HG03469 (cell line): ENCODE measurements around the gene MRPL39.
A peak's percentile ranks its signal among the peaks of the same experiment; 100 is the strongest.

Experiments
- ATAC-seq: cut with Tn5 transposase; IDR thresholded peaks from one replicate; pipeline ENCODE4 v1.9.1; 2021; ENCODE audit warnings: mild to moderate bottlenecking, moderate library complexity, moderate number of reproducible peaks; ENCODE audit not compliant: unreplicated experiment

MRPL39 gene

DNA sequence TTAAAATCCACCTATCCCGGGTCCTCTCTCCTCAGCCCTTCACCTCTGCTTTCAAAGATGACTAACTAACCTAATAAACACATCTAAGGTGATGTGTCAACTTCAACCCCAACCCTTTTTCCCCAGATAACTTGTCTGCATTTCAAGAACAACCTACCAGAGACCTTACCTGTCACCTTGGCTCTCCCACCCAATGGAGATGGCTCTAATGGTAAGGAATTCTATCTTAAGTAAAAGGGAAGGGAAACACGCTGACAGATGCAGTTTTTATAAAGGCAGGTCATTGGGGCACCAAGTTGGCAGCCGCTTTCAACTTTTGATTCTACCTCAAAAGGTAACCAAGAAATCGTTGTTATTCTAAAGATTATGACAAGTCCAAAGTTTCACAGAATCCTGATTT lies 37.6 kb downstream of the MRPL39 start:
- no peak for ATAC-seq

DNA sequence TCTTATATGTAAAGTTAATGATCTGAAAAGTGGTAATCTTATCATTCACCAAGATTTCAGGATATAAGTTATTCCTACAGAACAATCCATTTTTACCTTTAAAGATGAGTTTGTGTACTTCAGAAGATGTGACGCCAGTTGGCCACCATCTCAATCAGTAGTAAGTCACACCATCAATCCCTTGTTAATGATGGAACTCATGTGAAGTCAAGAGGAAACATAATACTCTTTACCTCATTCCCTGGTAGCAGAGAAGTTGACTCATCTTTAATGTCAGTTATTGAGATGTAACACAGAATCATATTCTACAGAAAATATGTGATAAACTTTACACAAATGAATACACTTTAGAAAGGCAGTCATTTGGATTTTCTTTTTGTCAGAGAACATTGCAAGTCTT lies 38.2 kb downstream of the MRPL39 start:
- ATAC-seq, result no peak

DNA sequence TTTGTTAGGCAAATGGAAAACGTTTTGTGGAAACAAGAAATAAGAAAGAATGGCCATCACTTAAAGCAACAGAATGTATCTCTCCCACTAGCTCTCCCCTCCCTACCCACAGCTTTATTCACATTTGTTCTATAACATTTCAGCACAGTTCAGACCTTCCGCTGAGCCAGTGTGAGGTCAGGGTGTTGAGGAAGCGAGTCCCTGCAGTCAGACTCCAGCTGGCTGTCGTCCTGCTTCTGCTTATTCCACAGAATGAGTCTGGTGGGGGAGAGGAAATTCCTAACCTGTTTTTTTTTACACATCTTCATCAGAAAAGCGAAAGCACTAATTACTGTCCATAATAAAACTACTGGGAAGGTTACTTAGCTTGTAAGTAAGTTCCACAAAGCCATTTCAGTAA lies 39.0 kb downstream of the MRPL39 start:
- no peak for ATAC-seq

DNA sequence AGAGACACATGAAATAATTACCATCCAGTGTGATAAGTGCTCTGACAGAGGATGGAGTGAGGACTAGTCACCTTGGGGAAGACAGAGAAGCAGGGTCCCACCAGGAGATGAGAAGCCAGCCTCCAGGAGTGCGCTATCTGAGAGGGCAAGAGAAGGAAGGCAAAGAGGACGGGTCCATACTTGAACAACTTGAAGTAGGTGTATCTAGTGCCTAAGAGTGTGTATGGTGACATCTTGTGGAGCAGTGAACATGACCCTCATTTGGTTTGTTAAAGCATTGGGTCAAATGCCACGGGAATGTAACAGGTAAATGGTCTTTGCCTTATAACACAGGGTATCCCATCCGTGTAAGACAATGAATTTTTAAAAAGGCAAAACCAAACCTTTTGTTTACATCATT lies 39.8 kb downstream of the MRPL39 start:
- no peak for ATAC-seq

DNA sequence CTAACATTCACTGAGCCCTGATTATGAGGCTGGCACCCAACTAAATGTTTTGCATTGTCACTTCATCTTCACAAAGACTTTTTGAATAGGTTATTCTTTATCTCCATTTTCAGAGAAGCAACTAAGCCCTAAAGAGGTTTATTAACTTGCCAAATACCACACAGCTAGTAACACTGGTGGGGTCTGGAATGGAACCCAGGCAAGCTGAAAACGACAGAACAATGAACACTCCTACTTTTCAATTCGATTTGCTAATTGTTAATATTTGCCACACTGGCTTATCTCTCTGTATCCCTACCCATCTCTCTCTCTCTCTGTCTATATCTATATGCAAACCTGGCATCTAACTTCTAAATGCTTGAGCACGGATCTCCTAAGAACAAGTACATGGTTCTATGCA lies 40.6 kb downstream of the MRPL39 start:
- ATAC-seq, result no peak

DNA sequence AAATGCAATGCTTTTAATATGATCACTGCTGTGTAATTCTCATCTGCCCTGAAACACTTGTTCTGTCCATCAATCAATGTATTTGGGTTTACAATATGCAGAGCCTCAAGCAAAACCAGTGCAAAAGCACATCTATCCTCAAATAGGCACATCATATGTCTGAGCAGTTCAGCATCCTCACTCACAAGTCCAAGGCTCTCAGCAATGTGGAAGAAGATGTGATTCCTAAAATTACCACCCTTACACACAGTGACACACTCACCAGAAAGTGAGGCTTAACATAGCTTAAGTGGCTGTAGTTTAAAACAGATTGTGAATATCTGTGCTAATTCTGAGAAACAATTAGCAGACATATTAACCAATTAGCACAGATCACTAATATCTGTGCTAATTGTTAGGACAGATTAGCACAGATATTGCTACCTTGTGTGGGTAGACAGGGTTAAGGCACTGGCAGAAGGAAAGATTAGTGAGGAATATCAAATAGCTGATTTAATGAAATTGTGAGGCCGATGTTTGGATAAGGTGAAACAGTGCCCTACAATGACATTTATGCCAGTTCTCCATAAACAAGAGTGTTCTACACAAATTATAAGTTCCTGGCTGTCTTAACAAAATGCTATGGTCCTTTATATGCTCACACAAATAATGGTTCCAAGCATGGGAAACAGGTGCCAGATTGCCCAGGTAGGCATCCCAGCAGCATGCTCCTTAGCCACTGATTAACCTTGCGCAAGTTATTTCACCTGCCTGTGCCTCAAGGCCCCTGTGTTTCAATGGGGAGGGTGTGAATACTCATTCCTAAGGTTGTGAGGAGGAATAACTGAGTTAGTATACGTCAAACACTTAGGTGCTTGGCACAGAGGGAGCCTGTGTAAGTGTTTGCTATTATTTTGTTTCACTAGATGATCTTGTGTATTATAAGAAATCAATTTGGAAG lies 41.7 kb downstream of the MRPL39 start:
- no peak for ATAC-seq

DNA sequence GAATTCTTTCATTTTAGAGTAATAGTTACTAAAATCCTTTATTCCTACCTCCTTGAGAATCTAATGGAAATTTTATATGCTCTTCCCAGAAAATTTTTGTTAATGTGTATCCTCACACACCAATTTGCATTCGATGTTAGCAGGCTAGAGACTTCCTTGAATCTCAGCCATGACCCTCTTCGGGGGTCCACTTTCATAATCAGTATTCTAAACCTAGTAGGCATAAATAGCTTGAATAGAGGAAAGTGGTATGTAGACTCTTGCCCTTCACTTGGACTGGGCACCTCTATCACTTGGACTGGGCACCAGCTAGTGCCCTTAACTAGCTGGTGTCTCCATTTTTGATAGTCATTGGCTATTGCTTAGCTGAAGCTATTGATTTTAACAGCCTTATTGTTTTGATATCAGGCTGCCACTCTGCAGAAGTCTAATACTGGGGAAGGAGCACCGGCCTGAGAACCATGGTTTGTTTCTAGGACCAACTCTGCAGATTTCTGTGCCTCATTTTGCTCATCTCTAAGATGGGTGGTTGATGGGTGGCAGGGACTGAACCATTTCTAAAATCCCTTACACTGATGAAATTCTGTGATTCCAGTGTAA lies 42.8 kb downstream of the MRPL39 start:
- ATAC-seq, result no peak

DNA sequence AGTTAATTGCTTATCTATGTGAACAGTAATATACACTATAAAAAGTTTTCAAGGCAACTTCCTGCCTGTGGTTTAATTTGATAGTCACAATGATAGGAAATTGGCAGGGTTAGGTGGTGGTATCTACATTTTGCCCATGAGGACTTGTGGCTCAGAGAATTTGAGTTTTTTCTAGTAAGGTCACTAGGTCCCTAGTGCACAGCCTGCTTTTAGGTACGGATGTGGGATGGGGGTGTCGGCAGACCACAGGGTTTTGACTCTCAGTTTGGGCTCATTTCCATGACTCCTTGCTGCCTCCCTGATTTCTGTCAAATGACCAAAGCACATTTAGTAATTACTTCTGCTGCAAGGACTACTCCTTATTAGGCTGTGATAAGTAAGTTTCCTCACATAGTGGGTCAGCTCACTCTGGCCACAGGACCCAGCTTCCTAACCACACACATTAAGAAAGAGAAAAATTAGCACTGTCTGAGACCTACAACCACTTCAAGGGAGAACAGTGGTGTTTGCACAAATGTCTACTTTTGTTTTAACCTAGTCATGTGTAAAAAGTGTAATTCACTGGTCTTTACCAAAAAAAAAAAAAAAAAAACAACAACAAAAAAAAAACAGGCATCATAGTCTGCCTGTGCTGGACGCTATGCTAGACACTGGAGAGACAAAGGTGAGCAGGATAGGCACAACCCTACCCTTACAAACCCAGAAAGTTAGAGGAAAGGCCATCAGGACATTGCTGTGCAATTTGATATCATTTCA lies 43.7 kb downstream of the MRPL39 start:
- ATAC-seq, result no peak

DNA sequence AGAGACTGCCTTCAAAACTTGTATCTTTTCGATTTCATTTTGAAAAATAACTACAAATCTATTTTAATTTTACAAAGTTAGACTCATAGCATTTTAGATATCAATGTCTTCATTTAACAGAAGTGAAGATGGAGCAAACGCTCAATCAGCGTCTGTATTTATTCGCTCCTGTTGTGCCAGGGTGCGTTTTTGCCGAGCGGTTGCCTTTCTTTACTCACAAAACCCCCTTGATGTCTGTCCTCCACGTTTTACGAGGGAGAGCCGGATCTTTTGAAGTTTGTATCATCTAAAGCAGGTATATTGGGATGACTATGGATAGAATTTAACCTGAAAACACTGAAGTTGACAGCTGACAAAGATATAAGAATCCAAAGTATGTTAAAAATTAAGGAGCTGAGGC lies 44.6 kb downstream of the MRPL39 start:
- no peak for ATAC-seq

DNA sequence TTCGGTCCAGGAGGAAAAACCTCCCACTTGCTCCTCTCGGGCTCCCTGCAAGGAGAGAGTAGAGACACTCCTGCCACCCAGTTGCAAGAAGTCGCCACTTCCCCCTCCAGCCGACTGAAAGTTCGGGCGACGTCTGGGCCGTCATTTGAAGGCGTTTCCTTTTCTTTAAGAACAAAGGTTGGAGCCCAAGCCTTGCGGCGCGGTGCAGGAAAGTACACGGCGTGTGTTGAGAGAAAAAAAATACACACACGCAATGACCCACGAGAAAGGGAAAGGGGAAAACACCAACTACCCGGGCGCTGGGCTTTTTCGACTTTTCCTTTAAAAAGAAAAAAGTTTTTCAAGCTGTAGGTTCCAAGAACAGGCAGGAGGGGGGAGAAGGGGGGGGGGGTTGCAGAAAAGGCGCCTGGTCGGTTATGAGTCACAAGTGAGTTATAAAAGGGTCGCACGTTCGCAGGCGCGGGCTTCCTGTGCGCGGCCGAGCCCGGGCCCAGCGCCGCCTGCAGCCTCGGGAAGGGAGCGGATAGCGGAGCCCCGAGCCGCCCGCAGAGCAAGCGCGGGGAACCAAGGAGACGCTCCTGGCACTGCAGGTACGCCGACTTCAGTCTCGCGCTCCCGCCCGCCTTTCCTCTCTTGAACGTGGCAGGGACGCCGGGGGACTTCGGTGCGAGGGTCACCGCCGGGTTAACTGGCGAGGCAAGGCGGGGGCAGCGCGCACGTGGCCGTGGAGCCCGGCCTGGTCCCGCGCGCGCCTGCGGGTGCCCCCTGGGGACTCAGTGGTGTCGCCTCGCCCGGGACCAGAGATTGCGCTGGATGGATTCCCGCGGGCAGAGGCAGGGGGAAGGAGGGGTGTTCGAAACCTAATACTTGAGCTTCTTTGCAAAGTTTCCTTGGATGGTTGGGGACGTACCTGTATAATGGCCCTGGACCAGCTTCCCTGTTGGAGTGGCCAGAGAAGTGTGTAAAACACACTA lies 45.3 kb downstream of the MRPL39 start:
- peak; percentile 25 for ATAC-seq

DNA sequence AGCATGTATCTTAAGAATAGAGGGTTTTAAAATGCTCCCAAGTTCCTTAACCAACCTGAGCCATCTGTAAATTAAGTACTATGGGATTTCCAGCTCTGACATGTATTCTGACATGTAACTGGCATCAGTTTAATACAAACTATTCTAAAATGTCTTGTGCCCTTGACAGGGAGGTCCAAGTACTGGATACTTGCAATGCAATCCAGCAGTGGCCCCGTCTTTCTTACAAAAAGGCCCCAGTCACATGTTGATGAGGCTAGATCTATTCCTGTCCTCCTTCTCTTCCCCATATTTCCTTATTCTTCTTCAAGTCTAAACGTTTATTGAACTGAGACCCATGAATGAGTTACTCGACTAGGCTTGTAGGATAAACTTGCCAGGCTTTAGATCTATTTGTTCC lies 46.4 kb downstream of the MRPL39 start:
- ATAC-seq, result no peak

DNA sequence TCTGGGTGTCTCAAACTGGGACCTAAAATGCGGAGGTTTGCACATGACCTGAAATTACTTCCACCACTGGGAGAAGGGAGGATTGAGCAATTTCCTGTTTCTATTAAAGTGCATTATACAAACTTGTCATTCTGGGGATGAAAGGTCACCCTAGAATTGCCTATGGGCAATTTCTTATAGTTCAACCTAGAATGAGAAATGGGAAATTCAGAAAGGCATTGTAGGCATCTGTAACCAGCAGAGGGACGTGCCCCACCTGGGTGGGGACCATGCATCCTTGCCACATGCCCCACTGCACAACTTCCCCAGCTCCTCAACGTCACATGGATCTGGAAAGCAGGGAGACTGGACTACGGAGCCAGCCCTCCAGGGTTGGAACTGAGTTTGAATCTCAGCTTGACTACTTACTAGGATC lies 47.0 kb downstream of the MRPL39 start:
- no peak for ATAC-seq

DNA sequence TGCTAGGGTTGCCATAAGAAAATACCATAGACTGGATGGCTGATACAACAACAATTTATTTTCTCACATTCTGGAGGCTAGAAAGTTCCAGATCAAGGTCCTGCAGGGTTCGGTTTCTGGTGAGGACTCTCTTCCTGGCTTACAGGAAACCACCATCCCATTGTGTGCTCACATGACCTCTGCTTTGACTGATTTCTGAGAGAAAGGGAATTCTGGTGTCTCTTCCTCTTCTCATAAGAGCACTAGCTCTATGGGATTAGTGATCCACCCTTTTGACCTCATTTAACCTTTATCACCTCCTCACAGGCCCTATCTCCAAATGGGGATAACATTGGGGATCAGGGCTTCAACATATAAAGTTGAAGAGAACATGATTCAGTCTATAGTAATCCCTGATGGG lies 47.5 kb downstream of the MRPL39 start:
- no peak for ATAC-seq

DNA sequence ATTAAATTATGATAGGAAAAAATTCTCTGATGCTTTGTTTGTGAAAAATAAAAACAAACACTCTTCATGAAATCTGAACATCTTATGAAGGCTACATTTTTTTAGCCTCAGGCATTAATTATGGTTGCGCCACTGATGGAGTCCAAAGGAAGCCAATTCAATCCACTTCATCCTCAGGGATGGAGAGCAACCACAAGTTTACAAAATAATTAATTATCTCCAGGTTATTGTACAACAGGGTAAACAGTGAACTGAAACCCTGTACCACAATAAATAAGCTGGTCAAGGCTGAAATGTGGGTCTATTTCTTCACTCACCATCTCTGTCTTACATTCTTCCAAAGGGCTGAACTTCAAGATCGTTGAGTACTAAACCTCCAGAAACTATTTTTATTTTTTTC lies 49.2 kb downstream of the MRPL39 start:
- no peak for ATAC-seq

DNA sequence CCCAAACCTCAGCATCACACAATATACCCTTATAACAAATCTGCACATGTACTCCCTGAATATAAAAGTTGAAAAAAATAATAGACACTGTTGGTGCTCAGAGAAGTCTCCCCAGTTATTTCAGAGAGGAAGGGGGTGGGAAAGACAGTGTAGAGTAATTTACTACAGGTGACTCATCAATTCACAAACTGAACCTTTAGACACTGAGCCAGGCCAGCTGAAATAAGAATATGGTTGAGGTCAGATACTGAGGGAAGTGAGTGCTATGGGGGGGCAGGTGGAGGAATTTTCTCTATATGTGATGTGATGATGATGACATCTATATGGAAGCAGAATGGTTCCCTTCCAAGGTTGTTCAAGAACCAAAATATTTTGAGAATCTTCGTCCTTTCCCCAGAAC lies 50.1 kb downstream of the MRPL39 start:
- no peak for ATAC-seq

DNA sequence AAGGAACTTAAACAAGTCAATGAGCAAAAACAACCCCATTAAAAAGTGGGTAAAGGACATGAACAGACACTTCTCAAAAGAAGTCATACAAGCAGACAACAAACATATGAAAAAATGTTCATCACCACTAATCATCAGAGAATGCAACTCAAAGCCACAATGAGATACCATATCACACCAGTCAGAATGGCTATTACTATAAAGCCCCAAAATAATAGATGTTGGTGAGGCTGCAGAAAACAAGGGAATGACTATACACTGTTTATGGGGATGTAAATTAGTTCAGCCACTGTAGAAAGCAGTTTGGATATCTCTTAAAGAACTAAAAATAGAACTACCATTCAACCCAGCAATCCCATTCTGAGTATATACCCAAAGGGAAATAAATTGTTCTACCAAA lies 51.2 kb downstream of the MRPL39 start:
- no peak for ATAC-seq

DNA sequence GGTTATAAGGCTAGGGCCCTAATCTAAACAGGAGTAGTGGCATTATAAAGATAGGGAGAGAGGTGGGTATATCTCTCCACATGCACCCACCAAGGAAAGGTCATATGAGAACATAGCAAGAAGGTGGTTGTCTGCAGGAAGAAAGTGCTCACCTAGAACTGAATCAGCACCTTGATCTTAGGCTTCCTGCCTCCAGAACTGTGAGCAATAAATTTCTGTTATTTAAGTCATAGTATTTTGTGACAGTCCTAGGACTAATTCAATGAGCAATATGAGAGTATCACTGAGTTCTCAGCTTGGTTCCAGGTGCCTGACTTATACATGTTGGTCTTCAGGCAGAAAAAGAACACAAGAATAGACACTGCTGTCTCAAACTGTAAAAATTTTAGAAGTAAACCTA lies 51.8 kb downstream of the MRPL39 start:
- ATAC-seq, result no peak

DNA sequence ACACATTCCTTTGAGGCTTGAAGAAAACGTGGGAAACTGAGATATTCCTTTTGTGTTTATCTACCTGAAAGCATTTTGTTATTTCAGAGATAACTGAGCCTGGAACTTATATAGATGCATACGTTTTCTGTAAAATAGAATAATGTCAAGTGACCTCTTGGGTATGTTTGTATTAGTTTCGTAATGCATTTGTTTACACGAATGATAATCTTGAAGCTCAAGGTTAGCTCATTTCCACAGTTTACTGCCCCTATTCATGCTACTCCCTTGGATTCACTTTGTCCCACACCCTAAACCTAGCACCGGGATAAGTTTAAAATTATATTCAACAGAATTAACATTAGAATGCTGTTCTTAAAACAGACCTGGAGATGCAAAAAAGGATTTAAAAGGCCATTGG lies 54.4 kb downstream of the MRPL39 start:
- ATAC-seq, result no peak

DNA sequence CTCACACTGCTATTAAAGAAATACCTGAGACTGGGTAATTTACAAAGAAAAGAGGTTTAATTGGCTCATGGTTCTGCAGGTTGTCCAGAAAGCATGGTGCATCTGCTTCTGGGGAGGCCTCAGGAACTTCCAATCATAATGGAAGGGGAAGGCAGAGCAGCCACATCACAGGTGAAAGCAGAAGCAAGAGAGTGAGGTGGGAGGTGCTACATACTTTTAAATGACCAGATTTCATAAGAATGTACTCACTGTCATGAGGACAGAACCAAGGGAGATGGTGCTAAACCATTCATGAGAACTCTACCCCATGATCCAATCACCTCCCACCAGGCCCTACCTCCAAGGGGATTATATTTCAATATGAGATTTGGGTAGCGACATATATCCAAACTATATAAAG lies 55.7 kb downstream of the MRPL39 start:
- ATAC-seq, result no peak

DNA sequence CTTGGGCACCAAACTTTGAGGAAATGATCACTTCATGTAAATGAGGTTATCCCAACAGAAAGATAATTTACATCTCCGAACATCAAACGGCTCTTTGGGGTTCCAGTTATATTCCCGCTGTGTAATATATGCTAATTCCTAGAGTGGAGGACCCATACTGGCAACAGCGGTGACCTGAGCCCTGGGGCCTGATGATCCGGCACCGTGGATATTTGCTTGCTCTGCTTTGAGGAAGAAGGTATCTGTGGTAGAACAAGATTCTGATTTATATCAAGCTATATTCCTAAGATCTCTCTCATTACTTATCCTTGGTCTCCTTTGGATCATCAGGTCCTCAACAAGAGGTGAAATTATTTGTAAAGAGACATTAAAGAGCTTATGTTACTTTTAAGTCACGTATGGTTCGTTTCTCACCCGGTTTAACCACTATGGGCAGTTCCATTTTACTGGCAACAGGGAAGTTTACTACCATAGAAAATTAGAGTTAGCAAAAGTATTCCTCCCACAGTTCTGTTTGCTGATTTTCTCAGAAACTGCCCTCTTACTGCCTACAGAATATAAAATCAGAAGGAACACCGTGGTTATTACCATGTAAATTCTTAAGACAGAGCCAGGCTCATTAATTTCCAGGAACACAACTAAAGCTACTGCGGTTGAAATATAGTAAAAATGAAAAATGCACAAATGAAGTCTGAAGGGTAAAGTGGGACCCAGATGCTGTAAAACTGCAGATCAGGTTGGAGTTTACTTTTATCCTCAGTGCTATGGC lies 56.7 kb downstream of the MRPL39 start:
- ATAC-seq, result no peak
